ENCODE data around the gene KCNJ1. TPM values are rescaled to one million over a fixed set of nuclear protein-coding genes. Genes with fewer than 3 reads are reported as not detected.

KCNJ1 gene
- total and polyA plus RNA-seq, 4 donors = 0.01 to 0.31 (median 0.14) TPM

DNA sequence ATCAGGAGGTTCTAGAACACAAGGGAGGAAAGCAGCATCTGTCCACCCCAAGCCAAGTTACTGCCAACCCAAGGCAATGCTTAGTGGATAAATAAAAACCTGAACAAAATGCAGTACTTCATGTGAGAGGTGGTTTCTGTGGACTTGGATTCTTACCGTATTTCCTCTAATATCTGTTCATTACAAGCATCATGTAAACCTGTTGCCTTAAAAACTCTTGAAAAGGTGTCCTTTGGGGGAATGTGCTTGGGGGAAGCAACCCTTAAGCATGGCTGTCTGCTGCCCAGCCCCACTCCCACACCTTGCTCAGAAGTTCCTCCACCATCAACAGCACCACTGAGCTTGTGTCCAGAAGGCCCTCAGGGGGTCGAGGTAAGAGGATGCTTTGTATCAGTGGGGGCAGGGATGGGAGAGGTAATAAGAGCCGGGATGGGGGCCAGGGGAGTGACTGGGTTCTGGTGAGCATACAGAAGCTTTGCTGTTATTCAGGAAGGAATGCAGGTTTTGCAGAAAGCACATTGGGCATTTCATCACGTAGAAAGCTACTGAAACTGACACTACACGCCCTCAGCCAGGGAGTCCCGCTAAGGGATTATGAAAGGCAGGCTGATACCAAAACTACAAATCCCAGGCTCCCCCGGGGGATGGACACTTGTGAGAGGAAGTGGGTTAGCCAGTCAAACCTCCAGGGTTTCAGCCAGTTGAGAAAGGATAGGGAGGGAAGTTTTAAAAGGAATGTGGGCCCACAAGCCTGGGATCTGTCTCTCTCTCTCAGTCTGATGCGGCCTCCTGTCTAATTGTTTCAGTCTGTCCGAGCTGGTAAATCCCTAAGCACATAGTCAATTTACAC is 52.0 kb downstream of the KCNJ1 start:
- Histone ChIP-seq H3K4me3 (no peak overlapping the region), H3K27me3 (ENCODE audit: control insufficient read depth in 3 of 3, insufficient read depth in 3 of 3, low read length in 2 of 3) (no peaks in the 10 kb centered on the region), H3K9me3 (ENCODE audit: control insufficient read depth in 4 of 4, insufficient read depth in 3 of 4, low read length in 3 of 4) (peaks cover 0 to 2% (median 0%) of the 10 kb centered on the region in 4 donors), H3K36me3 (ENCODE audit: control insufficient read depth in 4 of 4, insufficient read depth in 4 of 4, low read length in 4 of 4) (peaks cover 0 to 14% (median 0%) of the 10 kb centered on the region in 4 donors), H3K9ac (ENCODE audit: insufficient read depth in 1 of 2, low read length in 2 of 2) (no peak overlapping the region), H3K4me1 (ENCODE audit: control insufficient read depth in 5 of 5, insufficient read depth in 5 of 5, low read length in 5 of 5) (peaks cover 0 to 8% (median 0%) of the 10 kb centered on the region in 5 donors), H3K27ac (ENCODE audit: low read depth in 1 of 2, low read length in 1 of 2) (no peak overlapping the region)
- ATAC-seq (ENCODE audit: insufficient read depth, low FRiP score) (peak; percentile 34), DNase-seq (peak; percentile 84 to 90 (median 90))
- 48 to 55% methylated on average over 9 of the region's 9 CpGs for WGBS, 2 donors
- TF ChIP-seq, protein P1, sequence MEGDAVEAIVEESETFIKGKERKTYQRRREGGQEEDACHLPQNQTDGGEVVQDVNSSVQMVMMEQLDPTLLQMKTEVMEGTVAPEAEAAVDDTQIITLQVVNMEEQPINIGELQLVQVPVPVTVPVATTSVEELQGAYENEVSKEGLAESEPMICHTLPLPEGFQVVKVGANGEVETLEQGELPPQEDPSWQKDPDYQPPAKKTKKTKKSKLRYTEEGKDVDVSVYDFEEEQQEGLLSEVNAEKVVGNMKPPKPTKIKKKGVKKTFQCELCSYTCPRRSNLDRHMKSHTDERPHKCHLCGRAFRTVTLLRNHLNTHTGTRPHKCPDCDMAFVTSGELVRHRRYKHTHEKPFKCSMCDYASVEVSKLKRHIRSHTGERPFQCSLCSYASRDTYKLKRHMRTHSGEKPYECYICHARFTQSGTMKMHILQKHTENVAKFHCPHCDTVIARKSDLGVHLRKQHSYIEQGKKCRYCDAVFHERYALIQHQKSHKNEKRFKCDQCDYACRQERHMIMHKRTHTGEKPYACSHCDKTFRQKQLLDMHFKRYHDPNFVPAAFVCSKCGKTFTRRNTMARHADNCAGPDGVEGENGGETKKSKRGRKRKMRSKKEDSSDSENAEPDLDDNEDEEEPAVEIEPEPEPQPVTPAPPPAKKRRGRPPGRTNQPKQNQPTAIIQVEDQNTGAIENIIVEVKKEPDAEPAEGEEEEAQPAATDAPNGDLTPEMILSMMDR (IDR thresholded peaks at IDR 0.05; ENCODE audit: control extremely low read depth, extremely low read depth) = no peak

DNA sequence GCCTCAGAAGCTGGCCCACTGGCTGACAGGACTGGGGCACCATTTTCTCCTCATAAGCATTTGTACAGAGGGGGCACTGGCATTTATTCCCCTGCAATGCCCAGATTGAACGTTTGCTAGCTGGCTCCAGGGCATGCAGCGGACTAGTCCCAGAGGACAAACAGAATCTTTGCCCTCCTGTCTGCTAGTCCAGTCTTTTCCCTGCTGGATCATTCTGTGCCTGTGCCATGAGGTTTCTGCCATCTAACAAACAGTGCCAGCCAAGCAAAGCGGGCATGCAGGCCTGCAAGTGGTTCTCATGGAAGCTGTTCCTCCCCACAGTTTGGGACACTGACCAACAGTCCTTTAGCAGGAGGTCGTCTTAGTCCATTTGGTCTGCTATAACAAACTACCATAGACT is 53.4 kb downstream of the KCNJ1 start:
- Histone ChIP-seq H3K9ac (ENCODE audit: insufficient read depth in 1 of 2, low read length in 2 of 2) (no peak overlapping the region), H3K4me3 (no peak overlapping the region), H3K36me3 (ENCODE audit: control insufficient read depth in 4 of 4, insufficient read depth in 4 of 4, low read length in 4 of 4) (peaks cover 0 to 14% (median 5%) of the 10 kb centered on the region in 4 donors), H3K27ac (ENCODE audit: low read depth in 1 of 2, low read length in 1 of 2) (no peak overlapping the region), H3K27me3 (ENCODE audit: control insufficient read depth in 3 of 3, insufficient read depth in 3 of 3, low read length in 2 of 3) (no peaks in the 10 kb centered on the region), H3K9me3 (ENCODE audit: control insufficient read depth in 4 of 4, insufficient read depth in 3 of 4, low read length in 3 of 4) (no peaks in the 10 kb centered on the region), H3K4me1 (ENCODE audit: control insufficient read depth in 5 of 5, insufficient read depth in 5 of 5, low read length in 5 of 5) (peaks cover 0 to 7% (median 0%) of the 10 kb centered on the region in 5 donors)
- WGBS, 2 donors = 93% methylated on average over 4 of the region's 4 CpGs
- TF ChIP-seq, protein P1 (IDR thresholded peaks at IDR 0.05; ENCODE audit: control extremely low read depth, extremely low read depth) = no peak
- DNase-seq (no peak), ATAC-seq (ENCODE audit: insufficient read depth, low FRiP score) (no peak)

DNA sequence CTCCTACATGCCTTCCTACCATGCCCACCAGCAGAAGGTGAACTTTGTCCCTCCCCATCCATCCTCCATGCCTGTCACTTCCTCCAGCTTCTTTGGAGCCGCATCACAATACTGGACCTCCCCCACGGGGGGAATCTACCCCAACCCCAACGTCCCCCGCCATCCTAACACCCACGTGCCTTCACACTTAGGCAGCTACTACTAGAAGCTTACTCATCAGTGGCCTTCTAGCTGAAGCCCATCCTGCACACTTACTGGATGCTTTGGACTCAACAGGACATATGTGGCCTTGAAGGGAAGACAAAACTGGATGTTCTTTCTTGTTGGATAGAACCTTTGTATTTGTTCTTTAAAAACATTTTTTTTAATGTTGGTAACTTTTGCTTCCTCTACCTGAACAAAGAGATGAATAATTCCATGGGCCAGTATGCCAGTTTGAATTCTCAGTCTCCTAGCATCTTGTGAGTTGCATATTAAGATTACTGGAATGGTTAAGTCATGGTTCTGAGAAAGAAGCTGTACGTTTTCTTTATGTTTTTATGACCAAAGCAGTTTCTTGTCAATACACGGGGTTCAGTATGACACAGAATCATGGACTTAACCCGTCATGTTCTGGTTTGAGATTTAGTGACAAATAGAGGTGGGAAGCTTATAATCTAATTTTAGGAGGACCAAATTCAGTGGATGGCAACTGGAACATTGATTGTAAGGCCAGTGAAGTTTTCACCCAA is 56.1 kb downstream of the KCNJ1 start:
- H3K4me1 ChIP-seq (ENCODE audit: control insufficient read depth in 5 of 5, insufficient read depth in 5 of 5, low read length in 5 of 5) = peaks cover 0 to 7% (median 0%) of the 10 kb centered on the region in 5 donors
- no peak overlapping the region for H3K9ac ChIP-seq (ENCODE audit: insufficient read depth in 1 of 2, low read length in 2 of 2)
- no peaks in the 10 kb centered on the region for H3K9me3 ChIP-seq (ENCODE audit: control insufficient read depth in 4 of 4, insufficient read depth in 3 of 4, low read length in 3 of 4)
- no peak overlapping the region for H3K4me3 ChIP-seq
- H3K27me3 ChIP-seq (ENCODE audit: control insufficient read depth in 3 of 3, insufficient read depth in 3 of 3, low read length in 2 of 3) = no peaks in the 10 kb centered on the region
- DNase-seq (no peak), ATAC-seq (ENCODE audit: insufficient read depth, low FRiP score) (no peak)
- no peak overlapping the region for H3K27ac ChIP-seq (ENCODE audit: low read depth in 1 of 2, low read length in 1 of 2)
- TF ChIP-seq, protein P1 (IDR thresholded peaks at IDR 0.05; ENCODE audit: control extremely low read depth, extremely low read depth) = no peak
- WGBS, 2 donors = 79 to 88% methylated on average over 8 of the region's 8 CpGs
- peaks cover 0 to 16% (median 5%) of the 10 kb centered on the region in 4 donors for H3K36me3 ChIP-seq (ENCODE audit: control insufficient read depth in 4 of 4, insufficient read depth in 4 of 4, low read length in 4 of 4)

Data from lung (tissue), 12 donors.